ENCODE data around the gene PIAS4.

The PIAS4 gene

DNA sequence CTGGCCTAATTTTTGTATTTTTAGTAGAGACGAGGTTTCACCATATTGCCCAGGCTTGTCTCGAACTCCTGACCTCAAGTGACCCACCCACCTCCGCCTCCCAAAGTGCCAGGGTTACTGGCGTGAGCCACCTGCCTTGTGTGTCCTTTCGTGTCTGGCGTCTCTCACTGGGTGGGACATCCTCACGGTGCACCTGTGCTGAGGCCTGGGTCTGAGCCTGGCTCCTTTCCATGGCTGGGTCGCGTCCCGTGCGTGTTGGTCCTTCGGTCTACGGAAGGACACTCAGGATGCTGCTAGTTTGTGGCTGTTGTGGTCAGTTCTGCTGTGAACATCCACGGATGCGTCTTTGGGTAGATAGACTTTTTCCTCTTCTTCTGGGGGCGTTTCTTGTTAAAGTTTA lies 19.6 kb downstream of the PIAS4 start:
- DNase-seq, result no peak

DNA sequence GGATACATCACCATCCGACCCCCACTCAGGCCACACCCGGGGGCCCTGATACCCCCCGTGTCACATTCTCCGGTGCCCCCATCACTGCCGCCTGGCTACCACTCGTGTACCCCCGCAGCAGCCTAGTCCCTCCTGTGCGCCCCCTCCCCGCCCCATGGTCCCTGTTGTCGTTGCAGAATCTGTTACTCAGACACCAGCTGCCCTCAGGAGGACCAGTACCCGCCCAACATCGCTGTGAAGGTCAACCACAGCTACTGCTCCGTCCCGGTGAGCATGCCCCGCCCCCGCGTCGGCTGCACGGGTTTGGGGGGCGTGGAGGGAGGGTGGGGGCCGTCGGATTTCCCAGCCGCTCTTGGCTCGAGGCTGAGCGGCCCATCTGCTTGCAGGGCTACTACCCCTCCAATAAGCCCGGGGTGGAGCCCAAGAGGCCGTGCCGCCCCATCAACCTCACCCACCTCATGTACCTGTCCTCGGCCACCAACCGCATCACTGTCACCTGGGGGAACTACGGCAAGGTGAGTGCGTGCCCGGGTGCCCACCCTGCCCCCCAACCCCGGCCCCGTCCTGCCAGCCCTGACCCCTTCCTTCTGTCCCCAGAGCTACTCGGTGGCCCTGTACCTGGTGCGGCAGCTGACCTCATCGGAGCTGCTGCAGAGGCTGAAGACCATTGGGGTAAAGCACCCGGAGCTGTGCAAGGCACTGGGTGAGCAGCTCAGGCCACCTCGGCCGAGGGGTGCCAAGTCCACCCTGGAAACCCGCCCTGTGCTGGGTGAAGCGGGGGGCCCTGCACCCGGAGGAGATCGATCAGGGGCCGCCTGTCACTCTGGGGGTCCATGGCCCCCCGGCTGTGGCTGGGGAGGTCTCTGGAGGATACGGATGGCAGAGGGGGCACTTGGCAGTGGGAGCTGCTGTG lies 21.1 kb downstream of the PIAS4 start:
- DNase-seq, result no peak

DNA sequence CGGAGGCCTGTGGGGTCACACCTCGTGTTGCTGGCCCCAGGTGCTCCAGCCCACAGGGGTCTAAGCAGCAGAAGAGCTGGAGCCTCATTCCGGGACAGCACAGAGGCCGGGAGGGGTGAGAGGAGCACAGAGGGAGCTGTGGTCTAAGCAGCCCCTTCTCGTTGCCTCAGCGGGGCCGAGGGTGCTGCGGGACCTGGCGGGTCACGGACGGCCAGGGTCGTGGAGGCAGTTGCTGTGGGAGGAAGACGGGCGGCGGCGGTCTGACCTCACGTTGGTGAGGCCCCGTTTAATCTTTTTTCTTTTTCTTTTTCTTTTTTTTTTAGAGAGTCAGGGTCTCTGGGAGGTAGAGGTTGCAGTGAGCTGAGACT lies 21.7 kb downstream of the PIAS4 start:
- DNase-seq, result no peak

DNA sequence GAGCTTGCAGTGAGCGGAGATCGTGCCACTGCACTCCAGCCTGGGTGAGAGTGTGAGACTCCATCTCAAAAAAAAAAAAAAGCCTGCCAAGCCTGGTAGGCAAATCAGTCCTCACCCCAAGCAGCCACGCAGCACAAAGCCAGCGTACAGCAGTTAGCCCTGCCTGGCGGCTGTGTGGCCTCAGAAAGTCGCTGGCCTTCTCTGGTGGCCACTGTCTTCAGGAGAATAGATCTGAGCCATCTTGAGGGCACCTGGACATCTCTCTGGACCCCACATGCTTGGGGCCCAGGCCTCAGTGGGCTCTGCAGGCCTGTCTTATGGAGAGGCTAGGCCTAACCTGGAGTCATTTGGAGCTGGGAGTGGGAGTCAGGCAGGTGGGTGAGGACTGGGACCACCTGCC lies 23.0 kb downstream of the PIAS4 start:
- DNase-seq, result no peak

DNA sequence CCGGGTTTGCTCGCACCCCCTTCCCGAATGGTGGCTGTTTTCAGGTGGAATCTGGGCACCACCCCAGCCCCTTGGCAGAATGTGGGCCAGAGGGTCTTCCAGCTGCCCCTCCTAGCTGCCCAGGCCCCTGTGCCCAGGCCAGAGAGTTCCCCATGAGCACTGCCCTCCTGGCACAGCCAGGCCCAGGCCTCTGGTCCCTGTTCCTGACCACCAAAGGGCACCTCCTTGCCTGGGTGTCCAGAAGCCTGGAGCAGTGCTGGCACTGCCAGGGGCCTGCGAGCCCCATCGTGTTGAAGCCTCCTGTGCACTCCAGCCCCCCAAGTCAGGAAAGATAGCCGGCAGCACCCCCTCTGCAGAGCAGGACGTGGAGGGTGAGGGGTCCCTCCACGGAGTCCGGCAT lies 23.4 kb downstream of the PIAS4 start:
- no peak for DNase-seq

DNA sequence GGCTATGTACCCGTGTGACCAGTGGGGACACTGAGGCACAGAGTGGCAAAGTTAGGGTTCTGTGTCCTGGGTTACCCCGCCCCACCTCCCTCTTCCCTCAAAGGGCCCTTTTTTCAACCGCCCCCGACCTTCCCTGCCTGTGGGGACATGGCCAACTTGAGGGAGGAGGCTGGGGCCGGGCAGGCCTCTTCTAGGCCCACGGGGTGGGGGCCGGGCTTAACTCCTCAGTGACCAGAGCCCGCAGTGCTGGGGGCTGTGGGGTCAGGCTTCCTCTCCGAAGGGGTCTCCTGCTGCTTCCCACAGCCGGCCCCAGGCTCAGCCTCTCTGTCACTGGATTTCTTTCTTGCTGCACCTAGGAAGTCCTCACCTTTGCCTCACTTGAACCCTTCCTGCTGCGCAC lies 23.9 kb downstream of the PIAS4 start:
- DNase-seq, result no peak

DNA sequence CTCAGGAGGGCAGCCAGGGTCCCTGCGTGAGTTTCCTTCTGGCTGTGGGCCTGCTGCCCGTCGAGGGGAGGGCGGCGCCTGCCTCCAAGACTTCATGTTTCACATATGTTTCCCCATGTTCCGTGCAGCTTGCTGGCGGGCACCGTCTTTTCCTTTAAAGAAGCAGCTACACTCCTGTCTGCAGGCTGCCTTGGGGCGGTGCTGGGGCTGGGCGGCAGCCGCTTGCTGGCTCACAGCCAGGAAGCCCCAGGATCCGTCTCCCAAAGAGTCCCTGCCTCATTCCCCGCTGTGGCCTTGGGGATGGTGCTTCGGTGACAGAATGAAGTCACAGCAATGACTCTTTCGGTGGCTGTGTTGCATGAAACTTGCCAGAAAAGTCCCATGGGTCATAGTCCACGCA lies 24.9 kb downstream of the PIAS4 start:
- DNase-seq, result no peak

DNA sequence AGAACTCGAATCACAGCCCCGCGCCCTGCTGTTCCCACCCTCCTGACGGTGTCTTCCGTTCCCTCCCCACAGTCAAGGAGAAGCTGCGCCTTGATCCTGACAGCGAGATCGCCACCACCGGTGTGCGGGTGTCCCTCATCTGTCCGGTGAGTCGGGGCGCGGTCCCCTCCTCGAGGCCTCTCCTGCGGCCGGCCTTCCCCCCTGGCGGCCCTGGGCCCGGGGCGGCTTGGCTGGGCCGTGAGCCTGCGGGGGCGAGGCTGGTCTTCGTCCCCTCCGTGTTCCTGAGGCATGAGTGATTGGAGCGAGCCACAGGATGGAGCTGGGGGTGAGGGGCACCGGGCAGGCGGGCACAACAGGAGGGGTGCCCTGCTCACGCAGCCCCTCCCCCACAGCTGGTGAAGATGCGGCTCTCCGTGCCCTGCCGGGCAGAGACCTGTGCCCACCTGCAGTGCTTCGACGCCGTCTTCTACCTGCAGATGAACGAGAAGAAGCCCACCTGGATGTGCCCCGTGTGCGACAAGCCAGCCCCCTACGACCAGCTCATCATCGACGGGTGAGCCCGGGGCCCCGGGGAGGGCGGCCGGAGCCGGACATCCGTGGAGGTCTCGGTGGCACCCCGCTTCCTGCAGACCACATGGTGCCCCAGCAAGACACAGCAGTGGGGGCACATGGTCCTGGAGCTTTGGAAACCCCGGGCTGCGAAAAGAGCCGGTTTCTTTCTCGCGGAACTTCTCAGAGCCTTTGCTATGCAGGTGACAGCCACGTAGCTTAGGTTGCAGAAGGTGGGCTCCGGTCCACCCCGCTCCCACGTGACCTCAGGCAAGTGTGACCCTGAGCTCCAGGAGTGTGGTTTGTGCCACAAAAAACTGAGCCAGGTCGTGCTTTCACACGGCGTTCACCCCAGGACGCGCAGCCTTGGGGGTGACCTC lies 25.8 kb downstream of the PIAS4 start:
- DNase-seq, result no peak

DNA sequence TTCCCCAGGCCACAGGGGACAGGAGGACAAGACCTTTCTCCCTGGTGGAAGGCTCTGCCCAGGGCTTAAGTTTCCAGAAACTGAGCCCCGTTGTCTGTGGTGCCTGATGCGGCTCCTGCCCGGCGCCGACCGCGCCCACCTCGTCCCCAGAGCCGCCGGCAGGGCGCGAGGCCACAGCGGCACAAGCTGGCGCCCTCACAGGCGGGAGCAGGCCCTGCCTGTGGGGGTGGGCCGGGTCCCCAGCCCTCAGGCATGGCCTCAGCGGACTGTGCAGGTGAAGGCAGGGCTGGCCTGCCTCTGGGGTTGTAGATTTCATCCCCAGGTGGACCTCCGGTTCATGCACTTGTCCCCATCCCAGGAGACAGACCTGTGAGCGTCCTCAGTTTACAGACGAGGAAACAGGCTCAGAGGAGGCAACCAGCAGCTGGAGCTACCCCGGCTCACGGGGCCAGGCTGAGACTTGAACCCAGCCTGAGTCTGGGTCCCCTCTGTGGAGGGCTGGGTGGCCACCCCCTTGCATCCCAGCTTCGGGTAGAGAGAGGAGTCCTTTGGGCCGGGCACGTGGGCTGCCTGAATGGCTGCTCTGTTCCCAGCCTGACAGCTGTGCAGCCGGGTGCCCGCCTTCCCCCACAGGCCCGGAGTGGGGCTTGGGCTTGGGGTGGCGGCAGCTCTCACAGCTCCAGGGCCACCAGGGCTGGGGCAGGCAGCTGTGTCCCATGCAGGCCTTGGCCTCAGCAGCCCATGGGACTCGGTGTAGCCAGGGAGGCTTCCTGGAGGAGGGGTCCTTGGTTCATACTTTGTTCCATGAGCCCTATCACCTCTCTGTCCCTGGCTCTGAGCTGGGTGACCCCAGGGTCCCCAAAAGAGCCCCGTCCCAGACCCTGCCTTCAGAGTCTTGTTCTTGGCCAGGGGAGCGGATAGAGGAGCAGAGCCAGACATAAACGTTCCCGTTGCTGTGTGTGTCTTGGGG lies 26.8 kb downstream of the PIAS4 start:
- DNase-seq, result no peak

DNA sequence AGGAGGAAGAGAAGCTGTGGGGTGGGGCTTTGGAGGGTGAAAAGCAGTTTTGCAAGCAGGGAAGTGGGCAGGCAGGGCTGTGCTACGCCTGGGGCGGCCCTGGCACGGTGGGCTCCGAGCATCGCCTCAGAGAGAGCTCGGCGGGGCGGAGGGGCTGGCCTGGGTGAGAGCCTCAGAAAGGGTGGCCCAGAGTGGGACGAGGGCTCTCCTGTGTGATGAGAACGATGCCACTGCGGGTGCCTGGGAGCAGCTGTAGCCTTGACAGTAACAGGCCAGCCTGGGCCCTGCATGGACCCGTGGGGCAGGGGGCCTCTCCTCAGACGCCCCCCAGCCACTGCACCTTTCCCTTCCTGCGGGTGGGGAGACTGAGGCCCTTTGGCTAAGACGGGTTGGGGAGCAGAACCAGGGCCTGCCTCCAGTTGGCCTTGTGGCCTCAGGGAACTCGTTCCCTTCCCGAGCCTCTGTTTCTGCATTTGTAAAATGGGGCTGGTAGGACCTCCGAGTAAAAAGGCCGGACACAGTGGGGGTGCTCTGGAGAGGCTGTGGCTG lies 27.6 kb downstream of the PIAS4 start:
- DNase-seq, result no peak

DNA sequence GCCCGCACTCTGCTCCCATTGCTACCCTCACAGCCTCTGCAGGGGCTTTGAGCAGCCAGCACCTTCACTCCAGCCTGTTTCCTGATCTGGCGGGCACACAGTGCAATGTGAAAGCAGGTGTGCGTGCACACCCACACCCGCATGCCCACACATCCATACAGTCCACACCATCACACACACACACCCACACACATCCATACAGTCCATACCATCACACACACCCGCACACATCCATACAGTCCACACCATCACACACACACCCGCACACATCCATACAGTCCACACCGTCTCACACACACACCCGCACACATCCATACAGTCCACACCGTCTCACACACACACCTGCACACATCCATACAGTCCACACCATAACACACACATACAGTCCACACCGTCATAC lies 28.0 kb downstream of the PIAS4 start:
- DNase-seq, result no peak

DNA sequence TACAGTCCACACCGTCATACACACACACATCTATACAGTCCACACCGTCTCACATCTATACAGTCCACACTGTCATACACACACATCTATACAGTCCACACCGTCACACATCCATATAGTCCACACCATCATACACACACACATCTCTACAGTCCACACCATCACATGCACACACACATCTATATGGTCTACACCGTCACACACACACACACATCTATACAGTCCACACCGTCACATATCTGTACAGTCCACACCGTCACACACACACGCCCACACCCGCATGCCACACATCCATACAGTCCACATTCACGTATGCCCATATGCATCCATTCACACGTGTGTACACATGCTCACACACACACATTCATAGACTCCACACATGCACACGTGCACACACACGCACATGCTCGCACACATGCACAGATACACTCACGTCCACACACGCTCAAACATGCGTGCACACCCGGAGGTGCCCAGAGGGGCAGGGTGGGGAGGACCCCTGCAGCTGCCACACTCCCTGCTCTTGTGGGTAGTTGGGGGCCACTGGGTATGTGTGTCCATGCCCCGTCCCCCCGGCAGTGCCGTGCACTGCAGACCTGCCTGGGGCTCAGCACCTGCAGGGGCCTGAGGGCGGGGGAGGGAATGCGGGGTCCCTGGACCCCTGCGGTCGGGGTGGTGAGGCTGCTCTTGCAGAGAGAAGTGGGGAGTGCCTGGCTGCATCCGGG lies 29.2 kb downstream of the PIAS4 start:
- DNase-seq, result no peak

DNA sequence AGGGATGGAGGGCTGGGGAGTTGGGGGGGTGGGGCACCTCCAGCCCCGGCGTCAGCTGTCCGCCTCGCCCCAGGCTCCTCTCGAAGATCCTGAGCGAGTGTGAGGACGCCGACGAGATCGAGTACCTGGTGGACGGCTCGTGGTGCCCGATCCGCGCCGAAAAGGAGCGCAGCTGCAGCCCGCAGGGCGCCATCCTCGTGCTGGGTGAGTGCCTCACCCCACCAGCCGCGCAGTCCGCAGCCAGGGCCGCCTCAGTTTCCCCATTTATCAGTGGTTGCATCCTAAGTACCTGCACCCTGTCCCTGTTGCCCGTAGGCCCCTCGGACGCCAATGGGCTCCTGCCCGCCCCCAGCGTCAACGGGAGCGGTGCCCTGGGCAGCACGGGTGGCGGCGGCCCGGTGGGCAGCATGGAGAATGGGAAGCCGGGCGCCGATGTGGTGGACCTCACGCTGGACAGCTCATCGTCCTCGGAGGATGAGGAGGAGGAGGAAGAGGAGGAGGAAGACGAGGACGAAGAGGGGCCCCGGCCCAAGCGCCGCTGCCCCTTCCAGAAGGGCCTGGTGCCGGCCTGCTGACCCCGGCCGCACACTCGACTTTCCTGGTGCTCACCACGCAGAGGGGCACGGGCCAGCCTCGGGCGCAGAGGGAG lies 29.9 kb downstream of the PIAS4 start:
- DNase-seq, result no peak

DNA sequence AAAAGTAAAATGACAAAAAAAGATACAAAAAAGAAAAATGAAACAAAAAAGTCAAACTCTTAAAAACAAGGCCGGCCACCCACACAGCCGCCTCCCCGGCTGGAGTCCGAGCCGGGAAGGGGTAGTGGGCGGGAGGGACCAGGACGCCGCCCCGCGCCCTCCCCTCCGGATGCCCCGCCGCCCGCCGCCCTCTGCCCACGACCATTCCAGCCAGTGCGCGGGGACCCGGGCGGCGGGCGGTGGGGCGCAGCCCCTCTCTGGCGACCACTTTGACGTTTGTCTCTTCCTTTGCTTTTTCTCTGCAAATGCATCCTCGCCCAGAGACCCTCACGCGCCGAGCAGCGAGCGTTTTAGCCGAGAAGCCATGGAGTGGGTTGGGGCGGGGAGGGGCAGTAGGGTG lies 30.5 kb downstream of the PIAS4 start:
- DNase-seq, result no peak

DNA sequence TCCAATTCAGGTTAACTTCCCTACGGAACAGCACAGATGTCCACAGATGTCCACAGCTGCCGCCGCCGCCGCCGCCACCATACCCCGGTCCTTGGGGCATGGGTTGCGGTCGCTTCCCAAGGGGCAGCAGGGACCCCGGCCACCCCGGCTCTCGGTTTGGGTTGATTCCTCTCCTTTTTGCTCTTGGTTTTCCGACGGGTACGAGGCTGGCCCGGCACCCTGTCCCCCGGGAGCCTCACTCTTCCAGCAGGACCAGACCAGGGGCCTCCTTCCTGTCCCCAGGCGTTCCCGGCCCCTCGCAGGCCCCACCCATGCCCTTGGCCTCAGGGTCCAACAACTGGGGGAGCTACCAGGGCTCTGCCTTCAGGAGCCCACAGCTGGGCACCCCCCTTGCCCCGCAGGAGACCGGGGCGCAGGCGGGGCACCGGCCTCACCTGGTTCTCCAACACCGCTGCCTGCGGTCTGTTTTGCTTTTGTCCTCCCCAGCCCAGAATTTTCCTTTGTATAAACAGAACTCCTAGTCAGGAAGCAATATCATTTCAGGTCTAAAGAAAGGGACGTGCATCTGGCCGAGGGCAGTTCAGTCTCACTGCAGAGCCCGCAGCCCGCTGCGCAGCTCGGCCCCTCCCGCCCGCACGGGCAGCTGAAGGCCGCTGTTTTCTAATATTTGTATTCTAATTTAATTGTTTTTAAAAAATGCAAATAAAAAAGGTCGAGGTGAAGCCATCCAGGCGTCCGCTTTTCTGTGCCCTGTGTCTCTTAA lies 31.3 kb downstream of the PIAS4 start:
- no peak for DNase-seq

DNA sequence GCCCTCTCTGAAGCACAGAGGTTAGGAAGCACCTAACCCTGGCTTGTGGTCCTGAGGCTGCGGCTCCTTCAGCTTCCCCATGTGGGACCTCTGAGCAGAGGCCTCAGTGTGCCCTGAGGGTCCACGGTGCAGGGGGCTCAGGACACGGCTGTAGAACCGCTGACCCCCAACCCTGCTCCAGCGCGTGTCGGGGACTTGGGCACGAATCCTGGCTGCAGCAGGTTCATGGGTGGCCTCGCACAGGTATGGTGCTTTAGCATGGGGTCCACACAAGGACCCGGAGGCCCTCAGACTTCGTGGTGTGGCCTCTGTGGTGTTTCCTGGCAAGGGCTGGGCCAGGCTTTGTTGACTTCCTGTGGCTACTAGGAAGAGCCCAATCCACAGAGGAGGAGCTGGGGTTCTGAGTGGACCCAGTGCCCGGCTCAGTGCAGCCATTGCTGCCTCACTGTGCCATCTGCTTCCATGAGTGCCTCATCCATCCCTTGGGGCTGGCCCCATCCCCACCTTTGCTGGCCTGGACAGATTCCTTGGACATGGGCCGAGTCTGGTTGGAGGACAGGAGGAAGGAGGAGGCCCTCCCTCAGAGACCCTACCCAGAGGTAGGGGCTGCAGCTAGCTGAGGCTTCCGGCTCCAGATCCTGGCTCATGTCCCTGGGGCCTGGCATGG lies 34.7 kb downstream of the PIAS4 start:
- no peak for DNase-seq

DNA sequence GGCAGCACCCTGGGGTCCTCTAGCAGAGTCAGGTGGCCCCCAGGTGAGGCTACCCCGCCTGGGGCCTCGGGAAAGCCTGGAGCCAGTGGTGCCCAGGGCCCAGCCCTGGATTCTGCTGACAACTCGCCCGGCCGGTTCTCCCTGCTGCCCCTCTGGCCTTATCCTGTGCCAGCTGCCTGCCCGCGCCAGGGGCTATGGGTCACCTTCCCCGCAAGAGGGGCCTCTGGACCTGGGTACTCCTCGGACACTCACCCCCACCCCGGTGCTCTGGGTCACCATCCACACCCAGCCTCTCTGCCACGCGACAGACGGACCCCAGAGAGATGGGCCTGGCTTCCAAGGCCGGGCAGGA lies 35.2 kb downstream of the PIAS4 start:
- DNase-seq, result no peak

DNA sequence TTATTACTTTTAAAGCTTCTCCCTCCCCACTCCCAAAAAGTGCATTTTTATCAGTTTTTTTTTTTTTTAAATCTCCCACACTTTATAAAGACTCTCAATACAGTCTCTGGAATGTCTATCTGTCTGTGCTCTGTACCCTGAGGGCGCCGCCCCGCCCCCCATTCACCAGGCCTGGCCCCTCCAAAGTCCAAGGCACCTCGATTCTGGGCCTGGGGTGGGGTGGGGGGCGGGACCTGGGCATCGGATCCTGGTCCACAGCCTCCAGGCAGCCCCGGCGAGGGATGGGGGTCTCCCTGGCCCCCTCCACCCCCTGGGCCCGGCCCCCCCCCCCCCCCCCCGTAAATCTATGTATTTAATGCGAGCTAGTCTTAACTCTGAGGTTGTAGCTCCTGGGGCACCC lies 35.9 kb downstream of the PIAS4 start:
- DNase-seq, result no peak

DNA sequence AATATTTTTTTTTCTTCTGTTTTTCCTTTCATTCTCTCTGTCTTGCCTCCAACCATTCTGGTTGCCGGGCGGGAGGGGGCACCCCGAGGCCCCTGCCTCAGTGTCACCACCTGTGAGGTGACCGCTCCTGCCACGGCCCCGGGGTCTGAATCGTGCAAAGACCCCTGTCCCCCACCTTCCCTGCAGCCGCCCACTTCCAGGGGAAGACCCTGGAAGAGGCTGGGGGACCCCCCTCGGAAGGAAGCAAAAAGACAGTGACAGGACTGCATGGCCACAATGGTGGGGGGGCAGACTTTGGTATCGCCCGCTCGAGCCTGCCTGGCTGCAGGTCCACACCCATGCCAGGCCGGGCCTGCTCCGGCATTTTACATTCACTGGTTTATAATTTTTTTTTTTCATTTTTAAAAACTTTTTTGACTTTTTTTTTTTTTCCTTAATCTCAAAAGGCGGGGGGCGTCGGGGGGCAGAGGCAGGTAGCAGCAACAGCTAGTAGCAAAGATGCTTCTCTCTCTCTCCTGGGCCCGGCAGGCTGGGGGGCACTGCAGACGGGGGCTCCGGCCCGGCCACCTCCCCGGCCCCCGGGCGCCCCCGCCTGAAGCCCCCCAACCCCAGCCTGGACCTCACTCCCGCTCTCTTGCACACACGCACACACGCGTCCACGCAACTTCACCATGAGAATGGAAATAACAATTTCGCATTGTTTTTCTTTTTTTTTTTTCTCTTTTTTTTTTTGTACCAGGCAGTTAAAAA lies 36.6 kb downstream of the PIAS4 start:
- DNase-seq, result no peak
